ENCODE data around the gene PTDSS2. TPM values are rescaled to one million over a fixed set of nuclear protein-coding genes. Genes with fewer than 3 reads are reported as not detected.

PTDSS2 gene
- polyA plus RNA-seq, 1 experiment, result 15.8 TPM

- H3K27ac ChIP-seq (ENCODE audit: low read depth, low read length), result peak overlapping the region; percentile 91
- peaks cover 3% of the 10 kb centered on the region; the same call in 1 of the 2 replicates for H3K9me3 ChIP-seq (ENCODE audit: control insufficient read depth, insufficient read depth, low read length)
- peak; percentile 43 for TF ChIP-seq CTCF (IDR thresholded peaks at IDR 0.05; ENCODE audit: low read depth, low read length)
- POLR2A ChIA-PET, result interaction anchor here (0.6 to 1.2 kb wide), 5 partner anchors 22 to 66 kb away, joined by 3 to 7 read pairs (median 3); no protein-coding TSS in a partner anchor
- peak; percentile 50 for DNase-seq (ENCODE audit: low read depth, low spot score)
- H3K4me3 ChIP-seq (ENCODE audit: low read depth, low read length), result peak overlapping the region; percentile 46
- CTCF ChIA-PET, result interaction anchor here (0.6 to 2.2 kb wide), 2 partner anchors 21 to 73 kb away, joined by 4 to 11 read pairs; no protein-coding TSS in a partner anchor
- no peaks in the 10 kb centered on the region for H3K27me3 ChIP-seq (ENCODE audit: control insufficient read depth, insufficient read depth, low read length)
Observed at GRCh38 chr11:469684-470560, 19.8 kb downstream of the PTDSS2 start.

GRCh38 chr11:471468-472145, 21.5 kb downstream of the PTDSS2 start:
- no peak for DNase-seq (ENCODE audit: low read depth, low spot score)
- no peak overlapping the region for H3K27ac ChIP-seq (ENCODE audit: low read depth, low read length)
- no peak overlapping the region for H3K4me3 ChIP-seq (ENCODE audit: low read depth, low read length)
- ChIA-PET POLR2A (no interaction called here), CTCF (interaction anchor here (2.2 kb wide), 1 partner anchor 23 kb away, joined by 11 read pairs; no protein-coding TSS in a partner anchor)
- H3K9me3 ChIP-seq (ENCODE audit: control insufficient read depth, insufficient read depth, low read length), result peaks cover 3% of the 10 kb centered on the region; the same call in 1 of the 2 replicates
- TF ChIP-seq CTCF (IDR thresholded peaks at IDR 0.05; ENCODE audit: low read depth, low read length), result no peak
- no peaks in the 10 kb centered on the region for H3K27me3 ChIP-seq (ENCODE audit: control insufficient read depth, insufficient read depth, low read length)

- no peak overlapping the region for H3K27ac ChIP-seq (ENCODE audit: low read depth, low read length)
- no peaks in the 10 kb centered on the region for H3K27me3 ChIP-seq (ENCODE audit: control insufficient read depth, insufficient read depth, low read length)
- ChIA-PET CTCF (no interaction called here), POLR2A (no interaction called here)
- no peak for DNase-seq (ENCODE audit: low read depth, low spot score)
- H3K4me3 ChIP-seq (ENCODE audit: low read depth, low read length), result no peak overlapping the region
- H3K9me3 ChIP-seq (ENCODE audit: control insufficient read depth, insufficient read depth, low read length), result peaks cover 3% of the 10 kb centered on the region; the same call in 1 of the 2 replicates
- TF ChIP-seq CTCF (IDR thresholded peaks at IDR 0.05; ENCODE audit: low read depth, low read length), result no peak
Observed at GRCh38 chr11:472272-472671, 22.2 kb downstream of the PTDSS2 start.

GRCh38 chr11:472816-473215, 22.7 kb downstream of the PTDSS2 start:
- H3K27me3 ChIP-seq (ENCODE audit: control insufficient read depth, insufficient read depth, low read length), result no peaks in the 10 kb centered on the region
- no peak for DNase-seq (ENCODE audit: low read depth, low spot score)
- no peak overlapping the region for H3K27ac ChIP-seq (ENCODE audit: low read depth, low read length)
- no peak for TF ChIP-seq CTCF (IDR thresholded peaks at IDR 0.05; ENCODE audit: low read depth, low read length)
- H3K4me3 ChIP-seq (ENCODE audit: low read depth, low read length), result no peak overlapping the region
- POLR2A ChIA-PET, result no interaction called here
- H3K9me3 ChIP-seq (ENCODE audit: control insufficient read depth, insufficient read depth, low read length), result peaks cover 3% of the 10 kb centered on the region; the same call in 1 of the 2 replicates
- CTCF ChIA-PET, result no interaction called here
